T1000 (cell line): ENCODE measurements around the gene KXD1.
"Not testable (repeated sequence)": the region's sequence is repeated elsewhere in the genome, so short reads cannot be mapped to it uniquely, and the experiment has no call there.

ENCODE experiments used
- DNase-seq: peaks from one replicate; lab custom pipeline; 2025; ENCODE audit warnings: mixed read lengths; lab: John Stamatoyannopoulos, UW

The KXD1 gene

DNA sequence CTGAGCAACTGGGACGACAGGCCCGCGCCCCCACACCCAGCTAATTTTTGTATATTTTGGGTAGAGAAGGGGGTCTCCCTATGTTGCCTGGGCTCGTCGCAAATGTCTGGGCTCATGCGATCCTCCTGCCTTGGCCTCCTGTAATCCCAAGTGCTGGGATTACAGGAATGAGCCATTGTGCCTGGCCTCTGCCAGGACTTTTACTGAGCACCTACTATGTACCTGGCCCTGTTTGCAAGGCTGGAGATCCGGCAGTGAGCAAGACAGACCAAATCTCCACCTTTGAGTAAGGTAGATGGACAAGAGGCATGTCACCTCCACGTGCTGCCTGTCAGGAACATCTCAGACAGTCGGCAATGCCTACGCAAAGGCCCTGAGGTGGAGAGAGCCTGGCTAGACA, 21.2 kb upstream of the KXD1 start:
- DNase-seq: no peak

- no peak for DNase-seq
Observed at GRCh38 chr19:18537431-18537830, 20.2 kb upstream of the KXD1 start.

DNA sequence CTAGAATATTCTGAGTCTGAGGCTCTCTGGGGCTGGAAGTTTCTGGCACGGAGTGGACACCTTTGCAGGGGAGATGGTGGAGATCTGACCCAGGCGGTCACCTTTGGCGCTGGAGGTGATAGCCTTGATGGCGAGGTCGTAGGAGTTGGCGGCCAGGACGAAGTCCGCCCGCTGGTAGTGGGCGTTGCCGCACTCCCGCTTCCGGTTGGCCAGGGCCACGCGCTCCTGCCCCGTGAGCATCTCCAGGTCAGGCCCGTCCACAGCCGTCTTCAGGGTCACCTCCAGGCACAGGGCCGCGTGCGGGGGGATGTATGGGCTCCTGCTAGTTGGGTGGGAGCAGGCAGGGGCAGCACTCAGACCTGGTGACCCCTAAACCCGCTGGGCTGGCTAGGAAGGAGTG, 19.6 kb upstream of the KXD1 start:
- no peak for DNase-seq

- DNase-seq: no peak
Observed at GRCh38 chr19:18539372-18539771, 18.3 kb upstream of the KXD1 start.

- DNase-seq: not testable (repeated sequence)
Observed at GRCh38 chr19:18540200-18540599, 17.5 kb upstream of the KXD1 start.

DNA sequence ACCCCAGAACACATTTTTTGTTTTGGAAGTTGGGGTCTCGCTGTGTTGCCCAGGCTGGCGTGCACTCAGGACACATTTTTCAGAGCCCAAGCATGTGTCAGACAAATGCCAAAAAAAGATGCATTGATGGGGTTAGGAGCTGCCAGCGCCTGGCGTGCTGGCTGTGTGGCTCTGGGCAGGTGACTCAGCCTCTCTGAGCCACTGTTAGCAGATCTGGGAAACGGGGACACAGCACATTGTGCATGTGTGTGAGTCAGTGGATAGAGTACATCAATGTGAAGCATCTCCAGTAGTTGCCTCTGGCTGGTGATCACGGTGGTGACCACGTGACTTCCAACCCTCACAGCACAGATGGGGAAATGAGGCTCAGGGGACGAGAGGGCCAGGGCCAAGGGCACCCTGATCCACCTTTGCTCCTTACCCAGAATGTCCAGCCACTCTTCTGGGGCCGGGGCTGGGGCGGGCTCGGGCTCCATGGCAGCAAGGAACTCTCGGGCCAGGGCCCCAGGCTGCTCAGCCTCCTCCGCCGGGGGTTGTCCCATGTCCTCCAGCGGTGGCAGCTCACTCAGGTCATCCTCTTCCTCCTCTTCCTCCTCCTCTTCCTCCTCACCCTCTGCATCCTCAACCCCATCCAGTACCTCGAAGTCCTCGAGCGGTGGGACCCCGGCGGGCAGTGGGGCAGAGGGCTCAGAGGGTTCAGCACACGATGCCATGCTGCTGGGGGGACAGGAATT, 16.2 kb upstream of the KXD1 start:
- DNase-seq: no peak

DNA sequence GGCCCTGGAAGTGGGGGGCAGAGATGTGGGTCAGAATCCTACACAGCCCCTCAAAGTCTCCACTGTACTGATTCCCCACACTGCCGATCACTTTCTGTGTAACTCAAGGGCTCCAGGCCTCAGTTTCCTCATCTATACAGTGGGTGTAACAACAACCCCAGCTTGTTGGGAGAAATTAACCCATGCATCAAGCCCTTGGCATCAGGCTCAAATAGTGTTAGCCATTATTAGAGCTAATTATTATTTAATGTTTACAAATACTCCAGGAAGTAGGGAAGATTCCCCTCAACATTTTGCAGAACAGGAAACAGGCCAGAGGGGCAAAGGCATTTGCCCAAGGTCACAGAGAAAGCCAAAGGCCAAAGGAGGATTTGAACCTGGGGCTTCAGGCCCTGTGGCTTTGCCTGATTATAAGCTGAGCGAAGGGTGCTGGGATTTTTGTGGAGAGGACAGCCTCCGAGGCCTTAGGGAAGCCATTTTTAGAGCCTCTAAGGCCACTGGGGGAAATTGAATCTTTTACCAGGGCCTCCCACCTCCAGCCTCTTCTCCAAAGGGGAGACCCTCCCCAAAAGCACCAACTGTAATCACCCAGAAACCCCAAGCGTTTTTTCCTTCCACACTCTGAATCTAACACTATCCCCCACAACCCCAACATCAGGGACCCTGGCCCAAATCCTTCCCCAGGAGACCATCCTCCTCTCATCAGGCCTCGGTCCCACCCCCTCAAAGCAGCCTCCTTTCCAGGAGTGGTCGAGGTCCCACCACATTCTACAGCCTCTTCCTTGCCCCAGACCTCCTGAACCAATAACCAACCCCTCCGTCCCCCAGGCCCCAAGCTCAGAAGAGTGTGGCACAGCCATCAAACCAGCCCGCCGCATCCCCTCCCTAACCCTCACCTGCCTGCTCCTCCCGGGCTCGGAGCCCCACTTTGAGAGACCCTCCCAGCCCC, 15.4 kb upstream of the KXD1 start:
- DNase-seq: no peak

- DNase-seq: peak; percentile 75
Observed at GRCh38 chr19:18542941-18543813, 14.5 kb upstream of the KXD1 start, which contains the start of gene FKBP8. TSS of gene FKBP8 (minus strand) at chr19:18543573. CDS start at chr19:18541970, 1,603 bp downstream.

DNA sequence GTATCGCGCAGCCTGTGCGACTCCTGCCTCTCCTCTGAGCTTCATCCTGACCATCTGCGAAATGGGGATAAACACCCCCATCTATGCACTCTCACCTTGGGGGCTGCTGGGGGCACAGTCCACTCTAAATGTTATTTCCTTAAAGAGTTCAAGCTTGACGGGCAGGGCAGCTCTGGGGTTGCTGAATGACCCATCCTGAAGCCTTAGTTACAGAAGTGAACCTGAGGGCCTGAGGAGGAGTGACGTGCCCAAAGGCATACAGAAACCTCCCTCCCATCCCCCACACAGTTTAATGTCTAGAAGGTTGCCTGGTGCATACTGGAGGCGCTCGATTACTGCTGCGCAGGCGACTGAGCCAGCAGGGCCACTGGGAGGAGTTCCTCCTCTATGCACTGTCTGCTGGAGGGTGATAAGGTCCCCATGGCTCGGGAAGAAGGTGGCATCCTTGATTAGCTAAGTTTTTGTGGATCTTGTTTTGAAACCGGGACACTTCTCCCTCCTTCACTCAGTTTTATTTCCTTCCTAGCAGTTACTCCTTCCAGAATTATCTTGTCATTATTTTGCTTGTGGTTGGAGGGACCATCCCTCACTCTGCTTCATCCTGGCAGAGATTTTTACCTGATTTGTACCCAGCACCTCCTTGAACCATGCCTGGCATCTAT, 13.7 kb upstream of the KXD1 start:
- no peak for DNase-seq

DNA sequence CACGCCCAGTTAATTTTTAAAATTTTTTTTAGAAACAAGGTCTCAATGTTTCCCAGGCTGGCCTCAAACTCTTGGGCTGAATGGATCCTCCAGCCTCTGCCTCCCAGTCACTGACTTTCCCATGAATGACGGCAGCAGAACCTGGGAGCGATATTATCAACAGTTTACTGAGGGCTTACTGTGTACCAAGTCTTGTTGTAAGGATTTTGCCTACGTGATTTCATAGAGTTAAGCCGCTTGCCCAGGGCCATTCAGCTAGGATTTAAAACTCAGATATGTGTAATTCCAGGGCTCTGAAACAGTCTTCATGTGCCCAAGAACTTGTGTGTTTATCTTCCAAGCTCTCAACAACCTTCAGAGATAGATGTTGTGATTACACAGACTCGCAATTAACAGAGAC, 6.0 kb upstream of the KXD1 start:
- no peak for DNase-seq

DNA sequence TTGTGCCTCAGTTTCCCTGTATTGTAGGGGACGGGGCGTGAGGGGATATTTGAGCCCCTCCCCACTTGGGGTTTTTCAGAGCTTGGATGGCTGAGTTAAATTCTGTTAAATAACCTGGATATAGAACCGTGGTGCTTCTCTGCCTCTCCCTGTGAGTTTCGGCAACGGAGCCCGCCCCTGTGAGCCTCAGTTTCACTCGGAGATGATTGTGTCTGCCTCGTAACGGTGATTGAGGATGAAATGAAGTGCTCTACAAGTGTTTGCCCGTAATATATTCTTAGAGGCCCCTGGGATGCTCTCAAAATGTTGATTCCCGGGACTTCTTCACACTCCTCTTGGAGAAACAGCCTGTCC, 509 bp downstream of the KXD1 start:
- no peak for DNase-seq

- DNase-seq: no peak
Observed at GRCh38 chr19:18558604-18559003, 934 bp downstream of the KXD1 start.

- DNase-seq: no peak
Observed at GRCh38 chr19:18559685-18560084, 2.0 kb downstream of the KXD1 start.

- no peak for DNase-seq
Observed at GRCh38 chr19:18562086-18562485, 4.4 kb downstream of the KXD1 start.

GRCh38 chr19:18566953-18567352, 9.3 kb downstream of the KXD1 start:
- DNase-seq: no peak

DNA sequence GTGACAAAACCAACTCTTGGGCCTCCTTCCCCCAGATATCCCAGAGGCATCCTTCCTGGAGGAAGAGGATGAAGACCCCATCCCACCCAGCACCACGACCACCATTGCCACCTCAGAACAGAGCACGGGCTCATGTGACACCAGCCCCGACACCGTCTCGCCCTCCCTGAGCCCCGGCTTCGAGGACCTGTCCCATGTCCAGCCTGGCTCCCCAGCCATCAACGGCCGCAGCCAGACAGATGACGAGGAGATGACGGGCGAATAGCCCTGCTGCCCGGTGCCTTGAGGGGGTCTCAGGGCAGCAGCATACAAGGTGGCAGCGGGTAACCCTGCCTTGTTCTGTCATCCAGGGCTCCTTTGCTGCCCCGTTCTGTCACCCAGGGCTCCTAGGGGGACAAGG, 10.7 kb downstream of the KXD1 start:
- DNase-seq: no peak

DNA sequence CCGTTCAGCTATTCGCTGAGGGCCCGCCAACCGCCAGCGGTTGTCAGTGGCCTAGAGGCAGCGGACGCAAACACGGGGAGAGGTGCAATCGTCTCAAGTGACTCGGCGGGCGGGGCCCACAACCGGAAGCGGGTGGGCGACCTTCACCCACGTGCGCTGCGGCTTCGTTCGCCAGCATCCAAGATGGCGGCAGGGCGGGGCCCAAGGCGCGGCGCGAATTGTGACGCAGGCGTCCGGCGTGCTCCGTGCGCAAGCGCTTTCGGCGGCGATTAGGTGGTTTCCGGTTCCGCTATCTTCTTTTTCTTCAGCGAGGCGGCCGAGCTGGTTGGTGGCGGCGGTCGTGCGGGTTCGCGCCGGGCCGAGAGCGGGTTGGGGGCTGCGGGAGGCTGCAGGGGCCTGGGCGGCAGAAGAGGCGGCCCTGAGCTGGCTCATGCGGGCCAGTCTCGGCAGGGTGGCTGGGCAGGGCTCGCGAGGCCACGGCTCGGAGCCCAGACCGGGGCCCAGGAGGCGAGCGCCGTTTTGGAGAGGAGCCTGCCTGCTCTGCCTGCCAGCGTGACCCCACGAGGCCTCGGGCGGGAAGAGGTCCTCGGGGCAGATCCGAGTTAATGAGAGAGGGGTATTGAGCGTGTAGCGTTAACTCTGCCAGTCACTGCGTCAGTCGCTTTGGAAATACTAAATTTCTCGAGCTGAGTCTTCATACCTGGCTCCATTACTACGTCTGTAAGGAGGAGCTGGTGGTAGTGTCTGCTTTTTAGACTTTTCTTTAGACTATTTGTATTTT, 14.1 kb downstream of the KXD1 start, which contains the start of gene UBA52:
TSS of gene UBA52 (plus strand) at position 294 of the 781 bp plus-strand sequence. CDS start 1,444 bp downstream, outside the sequence.
- DNase-seq: peak; percentile 96

DNA sequence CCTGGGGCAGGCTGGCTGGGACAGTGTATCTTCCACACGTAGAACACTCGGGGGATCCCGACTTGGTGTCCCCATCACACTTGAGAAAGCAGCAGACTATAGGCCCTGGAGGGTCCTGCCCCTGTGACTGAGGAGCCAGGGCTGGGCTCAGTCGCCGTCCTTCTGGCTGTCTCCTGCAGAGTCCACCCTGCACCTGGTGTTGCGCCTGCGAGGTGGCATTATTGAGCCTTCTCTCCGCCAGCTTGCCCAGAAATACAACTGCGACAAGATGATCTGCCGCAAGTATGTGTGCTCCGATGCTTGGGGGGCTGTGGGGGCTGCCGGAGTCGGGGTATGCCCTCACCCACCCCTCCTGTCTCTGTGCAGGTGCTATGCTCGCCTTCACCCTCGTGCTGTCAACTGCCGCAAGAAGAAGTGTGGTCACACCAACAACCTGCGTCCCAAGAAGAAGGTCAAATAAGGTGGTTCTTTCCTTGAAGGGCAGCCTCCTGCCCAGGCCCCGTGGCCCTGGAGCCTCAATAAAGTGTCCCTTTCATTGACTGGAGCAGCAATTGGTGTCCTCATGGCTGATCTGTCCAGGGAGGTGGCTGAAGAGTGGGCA, 17.1 kb downstream of the KXD1 start:
- no peak for DNase-seq

DNA sequence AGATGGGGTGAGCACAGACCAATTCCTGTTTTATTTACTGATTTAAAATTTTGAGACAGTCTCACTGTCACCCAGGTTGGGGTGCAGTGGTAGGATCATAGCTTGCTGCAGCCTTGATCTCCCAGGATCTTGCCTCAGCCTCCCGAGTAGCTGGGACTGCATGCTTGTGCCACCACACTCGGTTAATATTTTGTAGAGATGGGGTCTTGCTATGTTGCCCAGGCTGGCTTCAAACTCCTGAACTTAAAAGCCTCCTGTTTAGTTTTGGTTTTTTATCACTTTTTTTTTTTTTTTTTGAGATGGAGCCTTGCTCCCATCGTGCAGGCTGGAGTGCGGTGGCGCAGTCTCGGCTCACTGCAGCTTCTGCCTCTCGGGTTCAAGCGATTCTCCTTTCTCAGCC, 18.7 kb downstream of the KXD1 start:
- no peak for DNase-seq

- DNase-seq: no peak
Observed at GRCh38 chr19:18577365-18577914, 19.8 kb downstream of the KXD1 start.
